H1 (cell line): ENCODE measurements around the gene MARCHF3. TPM values are rescaled to one million over a fixed set of nuclear protein-coding genes. Genes with fewer than 3 reads are reported as not detected.

Experiments
- CTCF ChIA-PET: fragments of 300-600 bp; sonication (Branson Sonifier 250); formaldehyde crosslinking; loops from one replicate; lab custom pipeline; 2021; ENCODE audit not compliant: partially characterized antibody; lab: Charles Lee
- POLR2A ChIA-PET: fragments of 300-600 bp; sonication (Branson Sonifier 250); formaldehyde crosslinking; loops from one replicate; lab custom pipeline; 2021; ENCODE audit warnings: inconsistent platforms; ENCODE audit not compliant: partially characterized antibody; lab: Charles Lee
- DNase-seq, 2 experiments: peaks; one replicate each; pipeline versions ENCODE4 v3.0.0 to v3.0.0-alpha.2; 2010 to 2022; ENCODE audit warnings: low spot score in 2 of 2, low read depth in 1 of 2, mixed read lengths in 1 of 2
- FAIRE-seq: peaks from 2 replicates; lab custom pipeline; 2011; peaks lifted over from hg19 to GRCh38; lab: Jason Lieb, UNC
- H2AFZ ChIP-seq: 2 replicates; pipeline ENCODE4 v1.8.1; 2012; ENCODE audit warnings: low read length, inconsistent platforms
- H2AK5ac ChIP-seq: 2 replicates; pipeline ENCODE4 v1.6.1; 2013; ENCODE audit warnings: low read depth, low read length
- H2BK120ac ChIP-seq: replicated peaks from 2 replicates; pipeline ENCODE3; 2013; ENCODE audit warnings: low read depth, low read length, inconsistent platforms
- H2BK12ac ChIP-seq: 2 replicates; pipeline ENCODE4 v1.6.1; 2013; ENCODE audit warnings: low read depth, low read length
- H2BK15ac ChIP-seq: 2 replicates; pipeline ENCODE4 v1.6.1; 2013; ENCODE audit warnings: low read length
- H2BK20ac ChIP-seq: 2 replicates; pipeline ENCODE4 v1.6.1; 2013; ENCODE audit warnings: low read length
- H2BK5ac ChIP-seq: 2 replicates; pipeline ENCODE4 v1.6.1; 2013; ENCODE audit warnings: low read depth, low read length
- H3K14ac ChIP-seq: 2 replicates; pipeline ENCODE4 v1.6.1; 2013; ENCODE audit warnings: inconsistent platforms; ENCODE audit not compliant: insufficient read length
- H3K18ac ChIP-seq: 2 replicates; pipeline ENCODE4 v1.6.1; 2013; ENCODE audit warnings: low read length; ENCODE audit errors: extremely low read depth
- H3K23ac ChIP-seq: 2 replicates; pipeline ENCODE4 v1.6.1; 2013; ENCODE audit warnings: inconsistent platforms; ENCODE audit not compliant: insufficient read length
- H3K23me2 ChIP-seq: 2 replicates; pipeline ENCODE4 v1.6.1; 2013; ENCODE audit warnings: low read depth, low read length
- H3K27ac ChIP-seq: 2 replicates; pipeline ENCODE4 v1.6.1; 2011; ENCODE audit warnings: low read depth, low read length, inconsistent platforms
- H3K27me3 ChIP-seq, 4 experiments: replicated peaks in 1 of 4; 1 replicate in 1 of 4; 2 replicates in 3 of 4; pipeline versions ENCODE4 v1.6.1 to v1.8.1; 2011 to 2013; ENCODE audit warnings: low read length in 3 of 4, mild to moderate bottlenecking in 3 of 4, inconsistent platforms in 2 of 4, mixed read lengths in 2 of 4, moderate library complexity in 1 of 4; ENCODE audit not compliant: control insufficient read depth in 3 of 4, insufficient read depth in 3 of 4; ENCODE audit errors: extremely low read depth in 1 of 4
- H3K36me3 ChIP-seq, 4 experiments: 2 replicates each; pipeline versions ENCODE4 v1.6.1 to v1.8.1; 2011 to 2013; ENCODE audit warnings: mild to moderate bottlenecking in 4 of 4, low read length in 3 of 4, moderate library complexity in 2 of 4, control low read depth in 1 of 4, inconsistent platforms in 1 of 4; ENCODE audit not compliant: insufficient read depth in 4 of 4, control insufficient read depth in 2 of 4
- H3K4ac ChIP-seq: replicated peaks from 2 replicates; pipeline ENCODE3; 2013; ENCODE audit warnings: low read length, low read depth, mixed read lengths, inconsistent platforms; ENCODE audit not compliant: insufficient read length
- H3K4me1 ChIP-seq, 4 experiments: replicated peaks in 1 of 4; 1 replicate in 1 of 4; 2 replicates in 3 of 4; pipeline versions ENCODE4 v1.6.1 to v1.8.1; 2011 to 2013; ENCODE audit warnings: low read length in 3 of 4, inconsistent platforms in 2 of 4, mixed read lengths in 1 of 4; ENCODE audit not compliant: insufficient read depth in 4 of 4, control insufficient read depth in 3 of 4
- H3K4me2 ChIP-seq, 2 experiments: 2 replicates each; pipeline versions ENCODE4 v1.6.1 to v1.8.1; 2011 to 2013; ENCODE audit warnings: low read depth in 2 of 2, low read length in 2 of 2, control low read depth in 1 of 2, inconsistent platforms in 1 of 2, mild to moderate bottlenecking in 1 of 2; ENCODE audit not compliant: insufficient read depth in 1 of 2
- H3K4me3 ChIP-seq, 4 experiments: fragments of 200-600, 300-600 bp in 1 of 4; sonication (generic), shearing (Covaris generic), sonication (Bioruptor Twin) in 1 of 4; 2 replicates each; pipeline versions ENCODE4 v1.5.1 to v1.8.1; 2011 to 2016; ENCODE audit warnings: low read length in 4 of 4, low read depth in 3 of 4, control low read depth in 2 of 4, inconsistent platforms in 2 of 4, mild to moderate bottlenecking in 2 of 4, mixed read lengths in 1 of 4, moderate library complexity in 1 of 4; ENCODE audit not compliant: insufficient read depth in 2 of 4; ENCODE audit errors: extremely low read depth in 1 of 4
- H3K56ac ChIP-seq: replicated peaks from 2 replicates; pipeline ENCODE3; 2013; ENCODE audit warnings: low read depth, mild to moderate bottlenecking, mixed read lengths, low read length, inconsistent platforms; ENCODE audit not compliant: insufficient read length
- H3K79me1 ChIP-seq: 2 replicates; pipeline ENCODE4 v1.6.1; 2013; ENCODE audit warnings: low read depth, low read length, control low read depth
- H3K79me2 ChIP-seq, 2 experiments: 2 replicates each; pipeline versions ENCODE4 v1.6.1 to v1.8.1; 2012 to 2013; ENCODE audit warnings: low read length in 2 of 2, mild to moderate bottlenecking in 2 of 2, inconsistent platforms in 1 of 2; ENCODE audit not compliant: insufficient read depth in 2 of 2, control insufficient read depth in 1 of 2
- H3K9ac ChIP-seq, 4 experiments: replicated peaks in 1 of 4; 1 replicate in 1 of 4; 2 replicates in 3 of 4; pipeline versions ENCODE4 v1.6.1 to v1.8.1; 2011 to 2013; ENCODE audit warnings: low read depth in 3 of 4, low read length in 3 of 4, control low read depth in 2 of 4, mild to moderate bottlenecking in 2 of 4, moderate library complexity in 2 of 4, inconsistent platforms in 1 of 4; ENCODE audit errors: extremely low read depth in 1 of 4
- H3K9me3 ChIP-seq, 2 experiments: 2 replicates each; pipeline versions ENCODE4 v1.6.1 to v1.8.1; 2012 to 2013; ENCODE audit warnings: mild to moderate bottlenecking in 2 of 2, moderate library complexity in 2 of 2, control low read depth in 1 of 2, inconsistent platforms in 1 of 2, low read depth in 1 of 2, low read length in 1 of 2, mixed read lengths in 1 of 2; ENCODE audit not compliant: insufficient read depth in 2 of 2
- H4K20me1 ChIP-seq, 2 experiments: replicated peaks in 1 of 2; 2 replicates each; pipeline versions ENCODE3 to v1.8.1; 2011 to 2013; ENCODE audit warnings: inconsistent platforms in 2 of 2, low read length in 2 of 2, mild to moderate bottlenecking in 1 of 2; ENCODE audit not compliant: insufficient read depth in 2 of 2, control insufficient read depth in 1 of 2
- H4K5ac ChIP-seq: 2 replicates; pipeline ENCODE4 v1.6.1; 2013; ENCODE audit warnings: low read length, low read depth, mixed read lengths, inconsistent platforms; ENCODE audit not compliant: insufficient read length
- H4K8ac ChIP-seq: 2 replicates; pipeline ENCODE4 v1.8.0; 2013; ENCODE audit warnings: mild to moderate bottlenecking, moderate library complexity, low read length, inconsistent platforms; ENCODE audit not compliant: insufficient read depth; ENCODE audit errors: extremely low read depth
- H4K91ac ChIP-seq: replicated peaks from 2 replicates; pipeline ENCODE3; 2013; ENCODE audit warnings: low read length, mixed read lengths, inconsistent platforms; ENCODE audit not compliant: insufficient read length
- CTBP2 ChIP-seq: IDR thresholded peaks from 2 replicates; pipeline ENCODE4 v1.7.0; 2011; ENCODE audit warnings: borderline replicate concordance, mild to moderate bottlenecking, moderate library complexity, mixed read lengths, low read length; ENCODE audit not compliant: insufficient read depth, insufficient read length
- EGR1 ChIP-seq: IDR thresholded peaks from 2 replicates; pipeline ENCODE4 v1.6.1; 2011; ENCODE audit warnings: low read depth, low read length, borderline replicate concordance
- POLR2AphosphoS5 ChIP-seq: IDR thresholded peaks from 2 replicates; pipeline ENCODE4 v1.6.1; 2011; ENCODE audit warnings: low read depth, low read length
- RBBP5 ChIP-seq: IDR thresholded peaks from 2 replicates; pipeline ENCODE4 v1.7.1; 2012; ENCODE audit warnings: low read depth, mild to moderate bottlenecking, inconsistent platforms, low read length, moderate library complexity, borderline replicate concordance
- WGBS, 2 experiments: shearing (Covaris generic) in 1 of 2; methylation state at CpG; one replicate each; pipeline versions ENCODE4 v1.1.6 to v1.1.7; 2013 to 2015; ENCODE audit warnings: low lambda C conversion rate in 2 of 2, mixed read lengths in 2 of 2, inconsistent platforms in 1 of 2, low coverage in 1 of 2, missing lambda C conversion rate in 1 of 2; ENCODE audit not compliant: insufficient replicate concordance in 2 of 2, insufficient coverage in 1 of 2, insufficient read length in 1 of 2; ENCODE audit errors: extremely low coverage in 1 of 2, missing lambda C conversion rate in 1 of 2; 5-methylcytosine and 5-hydroxymethylcytosine counted together
- polyA plus RNA-seq, 7 experiments: library from polyadenylated mRNA; depleted of rRNA in 3 of 7; stranded (reverse) in 5 of 7; unstranded in 2 of 7; fragments of >200 nt in 5 of 7; fragments of 200-250 nt in 2 of 7; gene quantifications; 1 replicate in 5 of 7; 2 replicates in 1 of 7; 4 replicates in 1 of 7; pipeline versions ENCODE4 v1.2.1 to v1.2.3, GENCODE V29; 2011 to 2013; ENCODE audit warnings: missing spikeins in 2 of 7, mixed read lengths in 2 of 7
- total RNA-seq: library from RNA; stranded (reverse); fragmentation: NEBNext Ultra II Directional; extraction: Animal tissue kit (Norgen Biotek cat#: 25700); gene quantifications from 2 replicates; pipeline ENCODE4 v1.2.1, GENCODE V29; 2021

MARCHF3 gene
- total and polyA plus RNA-seq, 2 of the 8 experiments (the other 6 are each of a cell fraction or from before 2014, with no cell fraction given), result 12.0 to 16.9 TPM

DNA sequence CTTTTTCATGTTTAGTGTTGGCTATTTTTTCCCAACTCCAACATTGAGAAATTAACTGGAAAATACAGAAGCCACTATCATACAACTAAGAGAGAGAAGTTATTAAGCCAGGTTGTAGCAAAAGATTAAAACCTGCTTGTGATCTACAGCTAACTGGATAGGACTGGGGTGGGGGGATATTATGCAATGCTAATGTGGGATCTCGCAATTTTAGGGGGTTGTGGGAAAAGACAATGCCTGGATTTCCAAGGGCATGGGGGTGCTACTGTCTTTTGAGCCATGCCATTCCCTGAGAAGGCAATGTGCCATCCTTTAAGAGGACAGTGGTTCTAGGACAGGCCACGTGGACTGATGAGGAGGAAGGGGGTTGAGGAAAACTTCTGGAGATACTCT, 46.5 kb downstream of the MARCHF3 start:
- H3K79me2 ChIP-seq, result peaks cover 0 to 9% of the 10 kb centered on the region in 2 experiments; a peak in 1 of 4 replicates
- POLR2A ChIA-PET, result no interaction called here
- H2BK5ac ChIP-seq, result no peak overlapping the region
- WGBS, 2 experiments, result 88% methylated on average over 2 of the region's 2 CpGs; no CpG with 5 or more reads in 1 of the 2 experiments
- H2AK5ac ChIP-seq, result no peak overlapping the region
- DNase-seq (no peak), FAIRE-seq (no peak)
- no peaks in the 10 kb centered on the region; the same call in 1 of the 2 replicates for H3K79me1 ChIP-seq
- H3K23ac ChIP-seq, result no peak overlapping the region
- no peak overlapping the region for H2BK15ac ChIP-seq
- no peak overlapping the region for H2BK20ac ChIP-seq
- H3K9me3 ChIP-seq, result no peaks in the 10 kb centered on the region
- peaks cover 0 to 9% (median 2%) of the 10 kb centered on the region in 4 experiments; a peak in 4 of 7 replicates for H3K4me1 ChIP-seq
- no peak overlapping the region for H3K4ac ChIP-seq
- H2AFZ ChIP-seq, result no peak overlapping the region
- H4K8ac ChIP-seq, result no peak overlapping the region
- H3K18ac ChIP-seq, result no peak overlapping the region
- H3K4me2 ChIP-seq, result no peak overlapping the region
- H3K56ac ChIP-seq, result no peak overlapping the region
- TF ChIP-seq EGR1, result no peak
- TF ChIP-seq POLR2AphosphoS5, result no peak
- no peak for TF ChIP-seq CTBP2
- no peak for TF ChIP-seq RBBP5
- H2BK12ac ChIP-seq, result no peak overlapping the region; the same call in 1 of the 2 replicates
- H3K27me3 ChIP-seq, result no peaks in the 10 kb centered on the region
- H4K91ac ChIP-seq, result no peak overlapping the region
- no peak overlapping the region for H3K9ac ChIP-seq
- H3K14ac ChIP-seq, result no peak overlapping the region
- CTCF ChIA-PET, result interaction anchor here (0.6 to 1.7 kb wide), 3 partner anchors 20 to 881 kb away, joined by 3 to 4 read pairs (median 3); no protein-coding TSS in a partner anchor
- H3K4me3 ChIP-seq, result no peak overlapping the region
- no peak overlapping the region for H4K5ac ChIP-seq
- H3K27ac ChIP-seq, result no peak overlapping the region
- H2BK120ac ChIP-seq, result no peak overlapping the region
- no peaks in the 10 kb centered on the region for H4K20me1 ChIP-seq
- H3K36me3 ChIP-seq, result no peaks in the 10 kb centered on the region
- 0 out of 2 replicates have a peak, but pooled peaks cover 2% of the 10 kb centered on the region for H3K23me2 ChIP-seq
